Right lobe of liver (tissue), 4 donors: ENCODE results near the gene PTK6.

Experiments
- POLR2A ChIP-seq: fragments of 450-650 bp; IDR thresholded peaks from one replicate; pipeline ENCODE4 v1.6.1; 2017; ENCODE audit warnings: antibody characterized with exemption, mild to moderate bottlenecking
- TF ChIP-seq, protein P1 (sequence below), 4 donors: fragments of 200-600 bp in 3 of 4; fragments of 450-650 bp in 1 of 4; IDR thresholded peaks; one replicate each; pipeline versions ENCODE4 v1.5.1 to v1.8.0; 2016 to 2022; ENCODE audit warnings: antibody characterized with exemption in 4 of 4, mild to moderate bottlenecking in 2 of 4
- donor health status: DM: no; HTN: no; CAD: no.
- donor health status: DM: no; HTN: no; CAD: no.
- donor health status: DM: no; HTN: yes; CAD: no.

DNA sequence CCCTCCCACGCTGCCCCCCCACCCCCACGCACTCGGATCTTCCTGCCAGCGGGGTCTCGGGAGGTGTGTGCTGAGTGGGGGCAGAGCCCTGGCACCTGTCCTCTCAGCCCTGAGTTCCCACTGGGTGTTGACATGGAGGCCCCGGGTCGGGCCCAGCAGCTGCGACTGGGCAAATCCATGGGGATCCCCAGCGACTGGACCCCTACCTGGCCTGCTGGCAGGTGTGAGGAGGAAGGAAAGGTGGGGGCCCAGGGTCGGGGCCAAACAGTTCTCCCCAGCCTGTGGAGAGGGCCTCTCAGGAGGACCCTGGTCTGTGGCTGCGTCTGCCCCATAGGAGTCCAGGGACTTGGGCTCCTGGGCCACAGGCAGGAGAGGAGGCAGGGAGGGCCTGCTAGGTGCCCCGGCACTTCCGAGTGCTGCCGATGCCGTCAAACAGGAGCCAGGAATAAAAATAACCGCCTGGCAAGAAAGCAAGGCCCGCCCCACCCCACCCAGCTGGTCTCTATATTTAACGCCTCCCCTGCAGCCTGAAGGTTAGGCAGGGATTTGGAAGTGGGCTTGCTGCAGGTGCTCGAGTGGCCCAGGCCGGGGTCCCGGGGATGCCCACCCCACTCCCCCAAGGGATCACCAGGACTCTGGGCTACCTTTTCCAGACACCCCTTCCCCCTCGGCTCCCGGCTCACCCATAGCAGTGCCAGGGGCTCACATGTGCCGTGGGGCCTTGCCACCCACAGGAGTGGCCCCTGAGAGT is 36.9 kb downstream of the PTK6 start:
- TF ChIP-seq, protein P1, sequence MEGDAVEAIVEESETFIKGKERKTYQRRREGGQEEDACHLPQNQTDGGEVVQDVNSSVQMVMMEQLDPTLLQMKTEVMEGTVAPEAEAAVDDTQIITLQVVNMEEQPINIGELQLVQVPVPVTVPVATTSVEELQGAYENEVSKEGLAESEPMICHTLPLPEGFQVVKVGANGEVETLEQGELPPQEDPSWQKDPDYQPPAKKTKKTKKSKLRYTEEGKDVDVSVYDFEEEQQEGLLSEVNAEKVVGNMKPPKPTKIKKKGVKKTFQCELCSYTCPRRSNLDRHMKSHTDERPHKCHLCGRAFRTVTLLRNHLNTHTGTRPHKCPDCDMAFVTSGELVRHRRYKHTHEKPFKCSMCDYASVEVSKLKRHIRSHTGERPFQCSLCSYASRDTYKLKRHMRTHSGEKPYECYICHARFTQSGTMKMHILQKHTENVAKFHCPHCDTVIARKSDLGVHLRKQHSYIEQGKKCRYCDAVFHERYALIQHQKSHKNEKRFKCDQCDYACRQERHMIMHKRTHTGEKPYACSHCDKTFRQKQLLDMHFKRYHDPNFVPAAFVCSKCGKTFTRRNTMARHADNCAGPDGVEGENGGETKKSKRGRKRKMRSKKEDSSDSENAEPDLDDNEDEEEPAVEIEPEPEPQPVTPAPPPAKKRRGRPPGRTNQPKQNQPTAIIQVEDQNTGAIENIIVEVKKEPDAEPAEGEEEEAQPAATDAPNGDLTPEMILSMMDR (IDR thresholded peaks at IDR 0.05) = no peak
- no peak for TF ChIP-seq POLR2A
